OCI-LY3 (cell line): ENCODE results near the gene VSIG4.

Experiments used
- CTCF ChIP-seq: fragments of 200-600, 300-600 bp; sonication (generic); IDR thresholded peaks from 2 replicates; pipeline ENCODE4 v1.5.1; 2014; ENCODE audit warnings: antibody characterized with exemption, low read length, low read depth
- EZH2phosphoT487 ChIP-seq: fragments of 200-600 bp; shearing (Covaris generic); IDR thresholded peaks from 2 replicates; pipeline ENCODE4 v1.6.1; 2018; ENCODE audit warnings: antibody characterized with exemption, mixed run types, low read depth

GRCh38 chrX:66019310-66019652 lies 20.6 kb downstream of the VSIG4 start:
- TF ChIP-seq CTCF = no peak
- TF ChIP-seq EZH2phosphoT487 = no peak
